Progenitor cell of endocrine pancreas (in vitro differentiated cells): ENCODE data around the gene OLFM1. TPM values are rescaled to one million over a fixed set of nuclear protein-coding genes. Genes with fewer than 3 reads are reported as not detected.

Experiments
- DNase-seq: peaks from one replicate; pipeline ENCODE4 v3.0.0; 2021; ENCODE audit warnings: low spot score; ENCODE audit not compliant: unreplicated experiment
- H3K27ac Mint-ChIP-seq: 2 replicates; pipeline ENCODE4 v1.8.0; 2021; ENCODE audit warnings: mild to moderate bottlenecking, moderate library complexity, mixed read lengths
- H3K27me3 Mint-ChIP-seq: 2 replicates; pipeline ENCODE4 v1.8.0; 2021; ENCODE audit warnings: mixed read lengths
- H3K36me3 Mint-ChIP-seq: 2 replicates; pipeline ENCODE4 v1.8.0; 2022; ENCODE audit warnings: mixed read lengths; ENCODE audit not compliant: insufficient read depth
- H3K4me1 Mint-ChIP-seq: 2 replicates; pipeline ENCODE4 v1.8.0; 2021; ENCODE audit warnings: low read depth, mixed read lengths
- H3K4me3 Mint-ChIP-seq: 2 replicates; pipeline ENCODE4 v1.8.0; 2021; ENCODE audit warnings: low read depth, mild to moderate bottlenecking, moderate library complexity, mixed read lengths
- H3K9me3 Mint-ChIP-seq: 2 replicates; pipeline ENCODE4 v1.8.0; 2021; ENCODE audit warnings: low read depth, mixed read lengths
- total RNA-seq: library from RNA; stranded (reverse); gene quantifications from 2 replicates; pipeline ENCODE4 v1.2.1, GENCODE V29; 2021
- TF ChIP-seq, protein P1 (sequence below): fragments of 200-600 bp; sonication (generic); IDR thresholded peaks from one replicate; pipeline ENCODE4 v1.5.0; 2021; ENCODE audit warnings: antibody characterized with exemption, mild to moderate bottlenecking; ENCODE audit not compliant: unreplicated experiment

OLFM1 gene
- total RNA-seq, 1 donor from 2014 or later = 1.7 TPM

DNA sequence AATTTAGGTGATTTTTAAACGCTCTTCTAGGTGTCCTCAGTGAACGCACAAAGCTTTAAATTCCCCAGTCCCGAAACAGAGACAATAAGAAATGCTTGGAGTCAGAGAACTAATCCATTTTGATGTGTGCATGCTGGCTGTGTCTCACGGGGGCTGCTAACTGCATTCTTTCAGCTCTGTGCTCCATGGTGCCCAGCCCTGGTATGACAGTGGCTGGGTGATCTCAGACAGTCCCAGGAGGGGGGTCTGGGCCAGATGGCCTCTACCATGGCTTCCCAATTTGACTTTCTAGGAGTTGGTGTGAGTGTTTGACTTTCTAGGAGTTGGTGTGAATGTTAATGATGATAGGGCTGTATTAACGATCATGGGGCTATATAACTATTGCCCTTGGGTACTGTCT lies 12.1 kb downstream of the OLFM1 start:
- Mint-ChIP-seq H3K4me1 (peaks cover 9% of the 10 kb centered on the region), H3K4me3 (no peak overlapping the region), H3K36me3 (no peaks in the 10 kb centered on the region), H3K27ac (no peak overlapping the region), H3K9me3 (no peaks in the 10 kb centered on the region), H3K27me3 (peaks cover 88% of the 10 kb centered on the region)
- no peak for DNase-seq
- TF ChIP-seq, protein P1, sequence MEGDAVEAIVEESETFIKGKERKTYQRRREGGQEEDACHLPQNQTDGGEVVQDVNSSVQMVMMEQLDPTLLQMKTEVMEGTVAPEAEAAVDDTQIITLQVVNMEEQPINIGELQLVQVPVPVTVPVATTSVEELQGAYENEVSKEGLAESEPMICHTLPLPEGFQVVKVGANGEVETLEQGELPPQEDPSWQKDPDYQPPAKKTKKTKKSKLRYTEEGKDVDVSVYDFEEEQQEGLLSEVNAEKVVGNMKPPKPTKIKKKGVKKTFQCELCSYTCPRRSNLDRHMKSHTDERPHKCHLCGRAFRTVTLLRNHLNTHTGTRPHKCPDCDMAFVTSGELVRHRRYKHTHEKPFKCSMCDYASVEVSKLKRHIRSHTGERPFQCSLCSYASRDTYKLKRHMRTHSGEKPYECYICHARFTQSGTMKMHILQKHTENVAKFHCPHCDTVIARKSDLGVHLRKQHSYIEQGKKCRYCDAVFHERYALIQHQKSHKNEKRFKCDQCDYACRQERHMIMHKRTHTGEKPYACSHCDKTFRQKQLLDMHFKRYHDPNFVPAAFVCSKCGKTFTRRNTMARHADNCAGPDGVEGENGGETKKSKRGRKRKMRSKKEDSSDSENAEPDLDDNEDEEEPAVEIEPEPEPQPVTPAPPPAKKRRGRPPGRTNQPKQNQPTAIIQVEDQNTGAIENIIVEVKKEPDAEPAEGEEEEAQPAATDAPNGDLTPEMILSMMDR = no peak

DNA sequence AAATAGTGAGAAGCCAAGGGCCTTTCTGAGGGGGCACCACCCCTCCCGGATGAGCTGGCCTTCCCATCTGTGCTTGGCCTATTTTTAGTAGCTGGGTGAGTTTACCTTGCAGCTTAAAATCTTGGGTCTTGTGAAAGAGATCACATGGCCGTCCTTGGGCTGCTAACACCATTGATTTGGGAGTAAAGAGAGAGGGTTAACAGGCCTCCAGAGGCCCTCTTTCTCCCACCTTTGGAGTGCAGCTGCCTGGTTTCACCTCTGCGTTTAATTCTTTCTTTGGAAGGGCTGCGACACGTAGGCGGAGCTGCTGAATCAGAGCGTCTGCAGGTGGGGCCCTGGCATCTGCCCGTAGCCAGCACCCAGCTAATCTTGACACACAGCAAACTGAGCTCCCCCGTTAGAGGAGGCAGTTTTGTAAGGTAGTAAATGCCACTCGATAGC lies 12.8 kb downstream of the OLFM1 start:
- Mint-ChIP-seq H3K27me3 (peaks cover 87% of the 10 kb centered on the region), H3K4me3 (no peak overlapping the region), H3K36me3 (no peaks in the 10 kb centered on the region), H3K27ac (no peak overlapping the region), H3K9me3 (no peaks in the 10 kb centered on the region), H3K4me1 (peaks cover 5% of the 10 kb centered on the region)
- no peak for DNase-seq
- TF ChIP-seq, protein P1 = no peak

DNA sequence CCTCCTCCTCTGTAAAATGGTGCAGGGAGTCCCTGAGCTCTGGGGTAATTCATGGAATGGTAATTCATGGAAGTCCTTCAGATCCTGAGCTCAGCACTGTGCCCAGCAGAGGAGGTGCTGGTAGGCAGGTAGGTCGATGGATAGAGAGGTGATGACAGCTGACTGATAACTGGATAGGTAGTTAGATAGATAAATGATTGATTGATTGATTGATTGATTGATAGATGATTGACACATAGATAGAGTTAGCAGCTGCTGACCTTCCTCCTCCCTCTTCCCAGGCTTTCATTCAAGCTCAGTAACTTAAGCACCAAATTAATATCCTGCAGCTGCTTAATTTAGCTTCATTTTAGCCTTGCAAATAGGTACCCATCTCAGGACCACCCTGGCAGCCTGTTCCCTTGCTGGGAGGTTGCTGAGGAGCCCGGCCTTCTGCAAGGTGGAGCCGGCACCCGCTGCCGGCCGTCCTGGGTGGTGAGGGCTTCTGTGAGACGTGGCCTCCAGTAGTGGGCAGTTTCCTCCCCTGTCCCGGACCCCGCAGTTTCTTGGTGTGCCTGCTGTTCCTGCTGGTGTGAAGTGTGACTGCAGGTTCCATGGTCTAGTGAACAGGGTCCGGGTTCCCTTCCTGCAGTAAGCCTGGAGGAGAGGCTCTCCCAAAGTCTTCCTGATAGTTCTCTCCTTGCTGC lies 13.4 kb downstream of the OLFM1 start:
- Mint-ChIP-seq H3K4me1 (no peaks in the 10 kb centered on the region), H3K36me3 (no peaks in the 10 kb centered on the region), H3K27me3 (peaks cover 81% of the 10 kb centered on the region), H3K27ac (no peak overlapping the region), H3K9me3 (no peaks in the 10 kb centered on the region), H3K4me3 (no peak overlapping the region)
- TF ChIP-seq, protein P1 = no peak
- DNase-seq = no peak

DNA sequence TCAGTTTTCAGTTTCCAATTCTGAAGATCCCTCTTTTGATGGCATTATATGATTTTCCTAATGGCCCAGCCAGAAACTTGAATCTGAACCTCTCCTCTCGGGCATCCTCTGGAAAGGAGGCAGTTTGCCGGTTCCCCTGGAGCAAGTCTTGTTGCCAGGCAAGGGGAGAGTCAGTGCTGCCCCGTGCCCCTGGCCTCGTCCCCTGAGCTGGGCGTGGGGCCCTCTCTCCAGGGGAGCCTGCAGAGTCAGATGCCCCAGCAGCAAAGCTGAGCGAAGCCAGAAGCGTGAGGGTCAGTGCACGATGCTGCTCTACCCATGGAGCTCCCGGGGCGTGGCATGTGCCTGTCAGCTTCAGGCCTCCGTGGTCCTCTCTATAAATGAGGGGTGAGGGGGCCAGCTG lies 14.0 kb downstream of the OLFM1 start:
- no peaks in the 10 kb centered on the region for H3K4me1 Mint-ChIP-seq
- TF ChIP-seq, protein P1 = no peak
- no peak overlapping the region for H3K4me3 Mint-ChIP-seq
- DNase-seq = no peak
- H3K36me3 Mint-ChIP-seq = no peaks in the 10 kb centered on the region
- H3K9me3 Mint-ChIP-seq = no peaks in the 10 kb centered on the region
- H3K27ac Mint-ChIP-seq = no peak overlapping the region
- peaks cover 76% of the 10 kb centered on the region for H3K27me3 Mint-ChIP-seq

DNA sequence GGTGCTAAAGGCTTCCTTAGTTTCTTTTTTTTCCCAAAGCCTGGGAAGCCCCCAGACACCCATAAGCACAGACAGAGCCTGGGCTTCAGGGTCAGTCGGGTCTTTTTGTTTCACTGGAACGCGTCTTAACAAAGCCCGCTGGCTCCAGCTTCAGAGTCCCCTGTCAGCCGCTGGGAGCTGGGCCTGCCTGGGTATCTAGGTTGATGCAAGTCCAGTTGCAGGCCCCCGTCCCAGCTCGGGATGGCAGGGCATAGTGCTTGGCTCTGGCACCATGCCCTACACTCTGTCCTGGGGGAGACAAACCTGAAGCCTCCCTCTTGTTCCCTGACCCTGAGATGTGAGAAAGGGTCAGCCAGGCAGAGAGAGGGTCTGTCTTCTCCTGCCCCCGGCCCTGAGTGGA lies 14.5 kb downstream of the OLFM1 start:
- no peak overlapping the region for H3K27ac Mint-ChIP-seq
- H3K27me3 Mint-ChIP-seq = peaks cover 71% of the 10 kb centered on the region
- H3K9me3 Mint-ChIP-seq = no peaks in the 10 kb centered on the region
- no peaks in the 10 kb centered on the region for H3K4me1 Mint-ChIP-seq
- DNase-seq = no peak
- H3K36me3 Mint-ChIP-seq = no peaks in the 10 kb centered on the region
- H3K4me3 Mint-ChIP-seq = no peak overlapping the region
- TF ChIP-seq, protein P1 = no peak
